ENCODE data around the gene EFCAB8.
"Not testable (repeated sequence)": the region's sequence is repeated elsewhere in the genome, so short reads cannot be mapped to it uniquely, and the experiment has no call there.

EFCAB8 gene

DNA sequence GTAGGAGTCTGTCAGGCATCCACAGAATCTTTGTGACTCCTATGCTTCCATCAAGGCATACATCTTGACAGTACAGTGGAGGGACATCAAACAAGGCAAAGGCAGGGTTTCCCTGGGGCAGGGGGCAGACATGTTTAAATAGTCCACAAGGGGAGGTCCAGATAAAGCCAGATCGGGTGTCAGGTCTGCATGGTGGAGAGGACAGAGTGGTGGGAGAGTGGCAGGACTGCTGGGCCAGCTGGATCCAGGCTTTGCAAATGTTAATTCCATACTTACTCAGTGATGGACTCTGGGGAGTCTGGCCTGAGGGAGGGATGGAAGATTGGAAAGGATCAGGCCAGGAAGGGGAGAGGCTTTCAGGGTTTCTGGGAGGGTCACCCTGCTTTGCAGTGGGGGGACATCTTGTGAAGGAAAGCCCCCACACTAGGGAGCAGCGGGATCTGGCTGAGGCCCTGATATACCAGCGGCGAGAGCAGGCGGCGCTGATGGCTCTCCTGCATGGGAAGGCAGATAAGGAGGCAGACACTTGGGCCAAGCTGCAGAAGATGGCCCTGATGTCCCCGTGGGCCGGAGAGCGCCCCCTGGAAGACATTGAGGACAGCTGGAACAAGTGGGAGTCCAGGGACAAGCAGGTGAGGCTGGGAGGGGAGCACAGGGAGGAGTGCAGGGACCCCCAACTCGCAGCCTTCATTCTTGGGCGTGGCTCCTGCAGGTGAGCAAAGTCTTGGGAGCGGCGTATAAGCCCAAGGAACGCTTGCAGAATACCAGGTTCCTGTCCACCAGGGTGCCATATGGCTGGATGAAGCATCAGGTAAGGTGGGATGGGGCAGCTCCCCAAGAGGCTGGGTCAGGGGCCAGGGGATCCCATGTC, 100.9 kb downstream of the EFCAB8 start:
- DNase-seq, result no peak

DNA sequence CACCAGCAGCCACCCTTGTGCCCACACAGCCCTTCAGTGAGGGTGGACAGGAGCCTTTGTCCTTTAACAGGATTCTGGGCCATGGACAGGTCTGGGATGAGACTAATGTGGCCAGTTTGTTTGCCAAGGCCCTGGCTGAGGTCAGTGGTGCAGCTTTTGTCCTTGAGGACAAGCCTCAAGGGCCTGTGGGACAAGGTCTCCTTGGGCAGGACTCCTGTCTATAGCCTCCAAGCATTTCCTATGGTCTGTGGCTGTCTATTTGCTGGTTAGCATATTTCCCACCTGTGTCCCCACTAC, 101.4 kb downstream of the EFCAB8 start:
- DNase-seq, result no peak

DNA sequence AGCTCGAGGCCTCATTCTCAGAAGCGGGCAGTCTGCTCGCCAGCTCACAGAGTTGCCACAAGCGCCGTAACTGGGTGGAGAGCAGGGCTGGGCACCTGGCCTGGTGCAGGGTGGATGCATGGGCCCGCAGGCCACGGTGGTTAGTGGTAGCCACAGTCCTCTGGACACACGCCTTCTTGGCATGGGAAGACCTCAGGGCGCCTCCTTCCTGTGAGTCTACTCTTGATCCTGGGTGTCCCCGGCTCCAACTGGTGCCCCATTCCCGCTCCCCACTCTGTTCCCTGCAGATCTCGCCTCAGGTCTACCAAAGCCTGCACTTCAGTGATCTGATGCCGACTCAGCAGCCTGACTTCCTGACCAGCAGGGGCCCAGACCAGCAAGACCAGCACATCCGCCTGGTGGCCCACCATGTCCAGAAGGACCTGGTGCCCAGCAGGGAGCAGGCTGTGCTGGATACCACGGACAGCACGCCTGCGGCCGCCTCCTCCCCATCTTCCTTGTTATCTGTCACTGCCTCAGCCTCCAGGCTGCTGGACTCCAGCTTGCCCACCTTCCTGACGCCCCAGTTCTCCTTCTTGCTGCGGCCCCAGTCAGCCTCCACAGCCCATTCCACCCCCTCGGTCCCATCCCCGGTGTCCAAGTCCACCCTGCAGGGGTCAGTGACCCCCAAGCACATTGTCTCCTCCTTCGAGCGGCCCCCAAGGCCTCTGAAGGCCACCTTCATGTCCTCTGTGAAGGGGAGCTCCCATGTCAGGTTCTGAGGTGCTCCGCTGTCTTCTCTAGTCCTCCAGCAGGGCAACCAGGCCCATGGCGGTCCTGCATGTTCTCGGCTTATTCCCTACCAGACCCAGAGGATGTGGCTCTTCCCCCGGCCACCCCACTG, 102.4 kb downstream of the EFCAB8 start:
- DNase-seq, result no peak

DNA sequence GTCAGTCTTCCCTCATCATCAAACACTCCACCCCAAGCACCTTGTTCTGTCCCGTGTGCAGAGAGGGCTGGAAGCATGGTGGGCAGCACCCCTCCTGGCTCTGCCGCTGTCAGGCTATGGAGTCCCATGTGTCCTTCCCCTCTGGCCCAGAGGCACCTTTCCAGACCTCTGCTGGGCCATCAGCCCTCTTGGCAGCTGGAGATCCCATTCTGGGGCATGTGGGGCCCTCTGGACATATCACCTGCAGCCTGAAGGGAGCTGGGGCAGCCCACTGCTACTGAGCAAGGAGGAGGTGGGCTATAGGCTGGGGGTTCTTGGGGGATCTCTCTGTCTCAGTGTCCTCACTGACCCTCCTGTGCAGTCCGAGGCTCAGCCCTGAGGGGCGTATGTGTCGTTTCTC, 103.3 kb downstream of the EFCAB8 start:
- DNase-seq, result no peak

DNA sequence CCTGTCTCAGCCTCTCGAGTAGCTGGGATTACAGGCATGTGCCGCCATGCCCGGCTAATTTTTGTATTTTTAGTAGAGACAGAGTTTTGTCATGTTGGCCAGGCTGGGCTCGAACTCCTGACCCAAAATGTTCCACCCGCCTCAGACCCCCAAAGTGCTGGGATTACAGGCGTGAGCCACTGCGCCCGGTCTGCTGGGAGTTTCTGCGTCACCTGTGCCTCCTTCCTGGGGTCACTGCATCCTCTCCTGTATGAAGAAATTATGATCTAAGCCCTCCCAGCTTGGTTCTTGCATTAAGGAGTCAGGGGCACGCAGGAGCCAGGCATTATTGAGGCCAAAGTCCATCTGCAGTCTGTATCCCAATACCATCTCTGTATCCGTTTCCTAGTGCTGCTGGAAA, 103.9 kb downstream of the EFCAB8 start:
- DNase-seq, result not testable (repeated sequence)

DNA sequence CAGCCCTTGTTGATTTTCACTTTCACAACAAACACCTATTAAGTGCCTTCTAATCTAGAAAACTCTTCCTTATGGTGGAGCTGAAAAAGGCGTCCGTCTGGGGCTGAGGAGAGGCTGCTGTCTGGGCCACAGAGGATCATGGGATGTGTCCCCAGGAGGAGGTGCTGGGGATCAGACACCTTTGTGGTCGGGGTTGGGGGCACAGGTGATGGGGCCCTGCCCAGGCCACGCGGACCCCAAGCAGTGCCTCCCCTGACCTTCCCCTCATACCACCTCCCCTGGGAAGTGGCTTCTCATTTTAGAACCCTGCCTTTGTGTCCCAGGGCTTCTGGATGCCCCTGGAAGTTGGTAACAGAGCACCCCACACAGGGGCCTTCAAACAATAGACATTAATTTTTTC, 104.5 kb downstream of the EFCAB8 start:
- no peak for DNase-seq

DNA sequence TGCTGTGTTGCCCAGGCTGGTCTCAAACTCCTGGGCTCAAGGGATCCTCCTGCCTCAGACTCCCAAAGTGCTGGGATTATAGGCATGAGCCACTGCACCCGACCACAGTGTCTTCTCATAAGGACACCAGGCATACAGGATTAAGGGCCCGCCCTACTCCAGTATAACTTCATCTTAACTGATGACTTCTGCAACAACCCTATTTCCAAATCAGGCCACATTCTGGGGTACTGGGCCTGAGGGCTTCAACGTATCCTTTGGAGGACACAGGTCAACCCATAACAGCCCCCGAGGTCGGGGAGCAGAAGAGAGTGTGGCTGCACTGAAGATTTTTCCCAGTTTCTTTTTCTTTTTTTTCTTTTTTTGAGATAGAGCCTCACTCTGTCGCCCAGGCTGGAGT, 105.9 kb downstream of the EFCAB8 start:
- no peak for DNase-seq

DNA sequence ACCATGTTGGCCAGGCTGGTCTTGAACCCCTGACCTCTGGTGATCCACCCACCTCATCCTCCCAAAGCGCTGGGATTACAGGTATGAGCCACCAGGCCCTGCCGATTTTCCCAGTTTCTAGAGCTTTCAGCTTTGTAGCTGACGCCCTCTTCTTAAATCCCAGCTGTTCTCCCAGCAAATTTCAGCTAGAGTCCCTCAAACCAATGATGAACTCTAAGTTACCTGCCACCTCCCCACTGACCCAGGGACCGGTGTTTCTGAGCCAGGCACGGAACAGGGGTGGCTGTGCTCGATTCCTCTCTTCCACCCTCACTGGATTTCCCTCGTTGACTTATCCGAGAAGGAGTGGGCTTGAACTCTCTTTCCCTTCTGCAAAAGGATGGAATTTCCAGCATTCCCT, 106.4 kb downstream of the EFCAB8 start:
- DNase-seq, result no peak

DNA sequence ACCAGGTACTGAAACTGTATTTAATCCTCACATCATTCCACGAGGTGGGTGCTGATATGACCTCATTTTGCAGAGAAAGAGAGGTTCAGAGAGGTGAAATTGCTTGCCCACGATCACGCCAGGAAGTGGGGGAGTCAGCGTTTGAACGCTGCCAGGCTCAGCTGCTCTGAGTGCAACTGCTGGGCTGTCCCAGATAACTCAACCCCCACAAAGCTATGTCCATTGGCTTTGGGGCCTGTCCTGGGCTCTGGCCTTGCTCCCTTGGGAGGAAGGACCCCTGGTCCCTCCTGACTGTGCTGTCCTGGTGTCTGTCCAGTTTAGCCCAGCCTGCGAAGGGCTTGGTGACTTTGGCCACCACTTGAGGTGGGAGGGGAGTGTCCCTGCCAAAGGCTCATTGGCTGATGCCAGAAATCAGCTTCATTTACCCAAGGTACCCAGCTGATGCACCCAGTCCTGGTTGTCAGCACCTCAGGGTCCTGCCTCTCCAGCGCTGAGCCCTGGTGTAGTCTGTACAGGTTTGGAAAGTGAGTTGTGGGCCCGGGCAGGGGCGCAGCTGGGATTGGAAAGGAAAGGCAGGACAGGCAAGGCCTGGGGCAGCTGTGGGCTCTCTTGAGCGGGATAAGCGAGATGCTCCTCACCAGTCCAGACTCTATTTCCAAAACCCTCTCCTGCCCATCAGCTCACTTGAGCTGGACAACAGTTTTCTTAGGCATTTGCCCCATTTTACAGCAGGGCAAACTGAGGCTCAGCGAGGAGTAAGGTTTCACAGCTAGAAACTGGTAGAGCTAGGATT, 107.1 kb downstream of the EFCAB8 start:
- peak in 1 of 5 donors; percentile 61 for DNase-seq

DNA sequence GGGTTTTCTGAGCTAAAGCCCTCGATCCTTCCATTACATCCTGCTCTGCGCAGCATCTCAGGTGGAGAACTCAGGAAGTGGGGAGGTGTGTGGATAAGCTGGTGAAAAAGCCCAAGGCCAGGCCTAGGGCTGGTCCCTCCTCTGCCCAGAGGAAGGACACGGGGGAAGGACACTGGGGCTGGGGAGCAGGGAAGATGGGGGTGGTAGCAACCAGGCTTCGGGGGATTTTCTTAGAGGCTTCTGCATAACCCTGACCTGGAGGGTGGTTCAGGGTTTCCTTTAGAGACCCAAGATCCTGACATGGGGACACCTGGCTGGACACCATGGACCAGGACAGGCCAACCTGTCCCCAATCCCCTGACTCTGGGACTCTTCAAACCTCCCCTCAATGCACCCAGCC, 107.7 kb downstream of the EFCAB8 start:
- no peak for DNase-seq

DNA sequence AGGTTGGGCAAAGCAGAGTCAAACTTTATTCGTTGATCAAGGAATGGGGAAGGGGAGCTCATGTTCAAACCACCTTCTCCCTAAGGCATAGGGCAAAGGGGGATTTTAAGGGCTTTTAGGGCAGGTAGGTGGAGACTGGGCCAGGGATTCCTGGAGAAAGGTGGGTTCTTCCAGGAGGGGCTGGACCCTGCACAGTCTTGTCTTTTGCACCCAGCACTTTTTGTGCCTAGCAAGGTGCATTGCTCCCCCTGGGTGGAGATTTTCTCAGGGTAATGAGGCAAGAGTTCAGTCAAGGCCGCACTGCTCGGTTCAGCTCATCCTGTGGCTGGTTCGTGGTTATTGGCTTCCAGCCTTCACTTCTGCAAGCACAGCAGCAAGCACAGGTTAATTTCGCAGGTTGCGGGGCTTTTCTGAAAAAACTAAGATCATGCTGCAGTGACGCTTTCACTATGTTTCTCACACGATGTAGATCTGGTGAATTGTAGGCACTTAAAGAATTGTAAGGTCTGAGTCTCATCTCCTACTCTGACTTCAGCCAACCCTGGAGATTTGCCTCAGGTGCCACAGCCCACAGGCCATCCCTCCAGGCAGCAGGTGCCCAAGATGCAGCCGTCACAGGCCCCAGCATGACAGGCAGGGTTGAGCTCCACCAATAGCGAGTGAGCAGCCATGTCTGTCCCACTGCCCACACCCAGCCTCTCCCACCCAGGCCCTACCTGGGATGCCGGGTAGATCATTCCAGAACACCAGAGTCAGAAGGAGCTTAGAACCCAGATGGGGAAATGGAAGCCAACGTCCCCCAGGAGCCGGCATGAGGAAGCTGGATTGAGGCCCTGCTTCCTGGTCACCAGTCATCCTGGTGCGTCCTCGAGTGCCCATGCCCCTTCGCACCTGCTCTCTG, 108.4 kb downstream of the EFCAB8 start:
- peak in 3 of 5 donors; percentile 39 to 81 (median 41) for DNase-seq

DNA sequence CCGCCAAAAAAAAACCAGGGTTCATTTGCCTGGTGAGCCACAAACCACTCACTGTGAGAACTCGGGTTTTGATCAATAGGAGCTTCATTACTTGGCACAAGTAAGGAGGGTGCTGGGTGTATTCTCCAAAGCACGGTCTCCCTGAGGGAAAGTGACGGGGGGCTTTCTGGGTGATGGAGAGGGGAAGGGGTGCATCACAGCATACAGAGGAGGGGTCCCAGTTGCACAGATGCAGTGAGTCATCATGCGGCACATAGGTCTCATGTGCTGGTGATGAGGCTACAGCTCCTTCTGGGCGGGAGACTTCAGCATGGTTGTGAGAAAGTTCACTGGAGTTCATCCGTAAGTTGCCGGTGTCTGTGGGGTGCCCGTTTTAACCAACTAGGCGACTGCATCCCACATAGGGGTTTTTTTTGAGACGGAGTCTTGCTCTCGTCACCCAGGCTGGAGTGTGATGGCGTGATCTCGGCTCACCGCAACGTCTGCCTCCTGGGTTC, 109.3 kb downstream of the EFCAB8 start:
- DNase-seq, result peak in 3 of 5 donors; percentile 43 to 56 (median 48)

DNA sequence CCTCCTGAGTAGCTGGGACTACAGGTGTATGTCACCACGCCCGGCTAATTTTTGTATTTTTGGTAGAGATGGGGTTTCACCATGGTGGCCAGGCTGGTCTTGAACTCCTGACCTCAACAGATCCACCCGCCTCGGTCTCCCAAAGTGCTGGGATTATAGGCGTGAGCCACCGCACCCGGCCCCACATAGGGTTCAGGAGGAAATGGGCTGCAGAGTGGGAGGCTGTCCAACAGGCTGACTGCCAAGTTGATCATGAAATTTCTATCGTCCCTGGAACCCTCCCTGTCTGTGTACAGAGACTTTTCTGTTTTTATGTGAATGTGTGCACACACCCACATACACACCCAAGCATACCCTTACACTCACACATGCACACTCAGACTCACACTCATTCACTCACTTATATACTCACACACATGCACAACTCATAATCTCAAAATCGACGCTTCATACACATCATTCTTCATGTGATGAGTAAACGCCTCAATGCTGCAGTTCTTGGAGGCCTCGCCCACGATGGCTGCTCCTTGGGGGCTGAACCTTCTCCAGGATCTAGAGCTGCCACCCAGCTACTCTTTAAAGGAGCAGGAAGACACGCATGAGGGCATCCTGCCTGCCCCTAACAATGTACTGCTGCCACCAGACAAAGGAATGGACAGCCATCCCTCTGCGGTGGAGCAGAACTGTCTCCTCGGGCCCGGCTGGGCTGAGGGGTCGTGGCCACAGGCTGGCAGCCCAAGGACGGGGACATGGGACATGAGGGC, 109.9 kb downstream of the EFCAB8 start:
- DNase-seq, result peak in 1 of 5 donors; percentile 26

DNA sequence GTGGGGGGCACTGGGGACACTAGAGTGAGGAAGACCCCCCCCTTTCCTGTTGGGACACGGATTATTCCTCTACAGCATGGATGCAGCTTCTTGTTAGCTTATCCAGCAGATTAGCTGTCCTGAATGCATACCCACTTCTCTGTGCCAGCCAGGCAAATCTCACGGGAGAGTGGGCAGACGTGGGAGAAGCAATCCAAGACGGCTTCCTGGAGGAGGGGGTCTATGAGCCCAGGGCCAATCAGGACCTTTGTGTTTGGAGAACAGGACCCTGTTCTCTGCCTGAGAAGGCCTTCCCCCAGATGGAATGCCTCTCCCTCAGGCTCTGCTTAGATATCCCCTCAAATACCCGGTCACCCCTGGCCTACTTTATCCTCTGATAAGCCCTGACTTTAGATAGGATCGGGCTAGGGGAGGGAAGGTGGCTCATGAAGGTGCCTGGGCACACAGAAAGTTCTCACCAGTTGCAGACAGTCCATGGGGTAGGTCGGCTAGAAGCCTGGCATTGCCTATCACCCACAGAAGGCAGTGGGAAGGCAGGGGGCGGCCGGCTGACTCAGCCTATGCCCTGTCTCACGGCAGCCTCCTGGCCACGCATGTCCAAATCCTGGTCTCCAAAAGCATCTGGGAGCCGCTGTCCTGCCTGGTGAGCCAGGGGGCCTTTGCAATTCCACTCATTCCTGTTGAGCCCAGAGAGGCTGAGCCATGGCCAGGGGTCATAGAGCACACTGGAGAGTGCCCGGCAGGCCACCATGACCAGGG, 110.8 kb downstream of the EFCAB8 start:
- no peak for DNase-seq

DNA sequence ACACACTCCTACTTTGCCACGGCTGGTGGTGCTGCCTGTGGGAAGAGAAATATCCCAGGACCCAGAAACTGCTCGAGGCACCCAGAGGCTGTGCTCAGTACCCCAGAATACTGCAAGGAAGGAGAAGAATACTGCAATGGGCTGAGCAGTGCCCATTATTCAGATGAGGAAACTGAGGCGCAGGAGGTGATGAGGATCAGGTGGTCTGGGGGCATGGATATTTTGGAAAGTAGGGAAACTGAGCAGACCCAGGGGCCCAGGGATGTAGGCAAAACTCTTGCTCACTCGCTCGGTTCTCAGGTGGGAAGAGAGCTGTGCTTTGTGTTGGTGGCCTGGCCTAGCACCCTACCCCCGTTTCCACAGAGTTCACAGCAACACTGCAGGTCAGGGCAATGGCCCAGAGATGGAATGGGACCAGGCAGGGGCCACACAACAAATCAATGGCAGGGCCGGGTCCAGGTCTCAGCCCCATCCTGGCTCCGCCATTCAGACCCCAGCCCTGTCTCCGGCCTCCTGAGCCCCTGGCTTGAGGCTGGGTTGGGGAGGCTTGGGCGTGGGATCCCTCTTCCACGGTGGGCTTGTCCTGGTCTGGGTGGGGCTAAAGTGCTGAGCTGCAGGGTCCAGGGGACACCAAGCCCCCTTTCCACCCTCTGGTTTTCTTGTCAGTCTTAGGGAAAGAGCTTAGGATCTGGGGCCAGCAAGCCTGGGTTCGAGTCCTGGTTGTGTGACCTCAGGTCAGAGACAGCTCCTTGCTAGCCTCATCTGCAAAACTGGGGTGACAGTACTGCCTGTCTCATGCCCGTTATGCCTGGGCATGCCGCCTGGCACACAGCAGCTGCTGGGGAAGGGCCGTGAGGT, 111.6 kb downstream of the EFCAB8 start:
- no peak for DNase-seq

DNA sequence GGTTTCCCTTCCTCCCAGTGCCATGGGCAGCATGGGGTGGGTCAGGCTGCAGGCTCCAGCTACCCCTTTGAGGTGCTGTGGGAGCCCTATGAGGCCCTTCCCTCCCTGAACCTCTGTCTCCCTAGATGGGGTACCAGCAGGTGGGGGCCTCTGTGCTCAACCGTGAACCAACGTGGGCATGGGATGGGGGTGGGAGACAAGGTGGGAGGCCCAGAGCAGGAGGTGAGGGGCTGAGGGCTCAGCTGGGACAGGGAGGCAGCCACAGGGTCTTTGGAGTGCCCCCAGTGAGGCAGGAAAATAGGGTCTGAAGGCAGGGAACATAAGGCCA, 112.2 kb downstream of the EFCAB8 start:
- DNase-seq, result no peak

DNA sequence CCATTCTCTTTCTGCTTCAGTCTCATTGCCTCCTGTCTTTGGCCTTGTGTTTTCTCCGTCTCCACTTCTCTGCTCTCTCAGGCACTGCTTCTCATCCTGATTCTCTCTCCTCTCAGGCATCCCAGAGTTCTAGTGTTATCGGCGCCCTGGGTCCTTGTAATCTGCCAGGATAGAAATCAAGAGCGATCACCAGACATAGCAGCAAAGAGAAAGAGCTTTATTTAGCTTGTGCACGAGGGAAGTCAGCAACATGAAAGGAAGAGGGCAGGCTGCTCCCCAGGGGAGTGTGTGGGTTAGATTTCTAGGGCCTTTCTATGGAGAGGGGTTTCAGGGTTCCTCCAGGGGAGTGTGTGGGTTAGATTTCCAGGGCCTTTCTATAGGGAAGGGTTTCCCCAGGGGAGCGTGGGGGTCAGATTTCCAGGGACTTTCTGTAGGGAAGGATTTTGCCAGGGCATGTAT, 113.0 kb downstream of the EFCAB8 start:
- DNase-seq, result peak in 1 of 5 donors; percentile 63

DNA sequence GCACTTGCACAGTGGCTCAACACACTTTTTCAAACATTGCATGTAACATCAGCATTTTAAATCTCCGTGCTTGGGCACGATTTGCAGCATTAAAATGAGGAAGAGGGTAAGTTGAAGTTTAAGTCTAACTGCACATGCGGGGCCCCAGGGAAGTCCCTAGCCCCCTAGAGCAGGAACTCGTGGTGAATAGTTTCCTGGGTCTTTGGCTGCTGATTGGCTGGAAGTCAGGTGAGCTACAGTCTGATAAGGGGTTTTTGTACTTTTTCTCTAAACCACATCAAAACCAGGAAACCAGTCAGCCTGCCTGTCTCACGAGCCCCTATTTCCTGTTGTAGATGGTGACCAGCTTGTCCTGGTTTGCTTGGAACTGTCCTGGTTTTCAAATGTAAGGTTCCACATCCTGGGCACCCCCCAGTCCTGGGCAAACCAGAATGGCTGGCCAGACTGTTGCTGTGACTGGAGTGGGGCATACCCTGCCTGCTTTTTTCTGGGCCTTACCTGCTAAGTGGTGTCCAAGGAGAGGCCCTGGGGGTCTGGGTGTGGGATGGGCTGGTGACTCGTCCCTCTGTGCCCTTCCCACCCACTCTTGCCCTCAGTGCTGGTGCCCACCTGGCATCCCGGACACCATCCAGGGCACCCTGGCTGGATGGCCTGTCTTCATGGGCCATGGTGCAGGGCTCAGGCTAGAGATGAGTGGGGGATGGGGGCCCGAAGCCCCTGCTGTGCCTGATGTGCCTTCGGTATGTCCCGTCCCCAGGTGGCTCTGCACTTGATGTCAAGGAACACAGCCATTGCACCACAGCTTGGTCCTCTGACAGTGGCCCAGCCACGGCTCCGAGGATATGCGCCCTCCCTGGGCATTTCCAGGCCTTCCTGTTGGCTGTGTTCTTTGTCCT, 113.7 kb downstream of the EFCAB8 start:
- peak; percentile 62 to 93 (median 78) for DNase-seq

Data from T-helper 1 cell (primary cell).